Ishikawa (cell line): ENCODE measurements around the gene VTI1A.

Experiments
- CEBPB ChIP-seq: IDR thresholded peaks from 2 replicates; pipeline ENCODE4 v1.6.1; 2012
- CREB1 ChIP-seq: IDR thresholded peaks from 2 replicates; pipeline ENCODE4 v1.6.1; 2012; ENCODE audit warnings: low read depth
- EGR1 ChIP-seq: IDR thresholded peaks from 2 replicates; pipeline ENCODE4 v1.6.1; 2012
- EP300 ChIP-seq: IDR thresholded peaks from 2 replicates; pipeline ENCODE4 v1.6.1; 2012; ENCODE audit warnings: borderline replicate concordance
- FOXM1 ChIP-seq: IDR thresholded peaks from 2 replicates; pipeline ENCODE4 v1.6.1; 2012; ENCODE audit warnings: low read depth, borderline replicate concordance
- MAX ChIP-seq: IDR thresholded peaks from 2 replicates; pipeline ENCODE4 v1.6.1; 2012
- NFIC ChIP-seq: IDR thresholded peaks from 2 replicates; pipeline ENCODE4 v1.6.1; 2012
- RAD21 ChIP-seq: IDR thresholded peaks from 2 replicates; pipeline ENCODE4 v1.6.1; 2012; ENCODE audit warnings: low read depth
- REST ChIP-seq: IDR thresholded peaks from 2 replicates; pipeline ENCODE4 v1.6.1; 2012; ENCODE audit warnings: low read depth, mild to moderate bottlenecking
- TAF1 ChIP-seq: IDR thresholded peaks from 2 replicates; pipeline ENCODE4 v1.6.1; 2012; ENCODE audit warnings: low read depth, mild to moderate bottlenecking
- TCF12 ChIP-seq: IDR thresholded peaks from 2 replicates; pipeline ENCODE4 v1.6.1; 2012; ENCODE audit warnings: low read depth
- TEAD4 ChIP-seq: IDR thresholded peaks from 2 replicates; pipeline ENCODE4 v1.6.1; 2012
- USF1 ChIP-seq: IDR thresholded peaks from 2 replicates; pipeline ENCODE4 v1.6.1; 2012
- YY1 ChIP-seq: IDR thresholded peaks from 2 replicates; pipeline ENCODE4 v1.6.1; 2012; ENCODE audit warnings: low read depth
- ZBTB7A ChIP-seq: IDR thresholded peaks from 2 replicates; pipeline ENCODE4 v1.6.1; 2012; ENCODE audit warnings: low read depth

The VTI1A gene

GRCh38 chr10:112460366-112460765, 13.4 kb downstream of the VTI1A start:
- no peak for TF ChIP-seq CREB1
- TF ChIP-seq YY1 = no peak
- no peak for TF ChIP-seq MAX
- TF ChIP-seq TEAD4 = no peak
- TF ChIP-seq REST = no peak
- TF ChIP-seq EP300 = no peak
- TF ChIP-seq TCF12 = no peak
- no peak for TF ChIP-seq RAD21
- TF ChIP-seq CEBPB = no peak
- no peak for TF ChIP-seq FOXM1
- TF ChIP-seq NFIC = no peak
- no peak for TF ChIP-seq ZBTB7A
- TF ChIP-seq TAF1 = no peak
- no peak for TF ChIP-seq EGR1
- no peak for TF ChIP-seq USF1

GRCh38 chr10:112461029-112461887, 14.2 kb downstream of the VTI1A start:
- TF ChIP-seq RAD21 (no peak), USF1 (no peak), ZBTB7A (no peak), YY1 (no peak), REST (no peak), NFIC (no peak), TEAD4 (no peak)

GRCh38 chr10:112465299-112465883, 18.4 kb downstream of the VTI1A start:
- TF ChIP-seq FOXM1 = no peak
- no peak for TF ChIP-seq CEBPB
- no peak for TF ChIP-seq CREB1
- no peak for TF ChIP-seq TCF12
- no peak for TF ChIP-seq EGR1
- no peak for TF ChIP-seq ZBTB7A
- TF ChIP-seq TAF1 = no peak
- no peak for TF ChIP-seq REST
- TF ChIP-seq MAX = no peak
- TF ChIP-seq TEAD4 = no peak
- TF ChIP-seq RAD21 = no peak
- TF ChIP-seq YY1 = no peak
- TF ChIP-seq USF1 = no peak
